ENCODE measurements around the gene TFIP11. TPM values are rescaled to one million over a fixed set of nuclear protein-coding genes. Genes with fewer than 3 reads are reported as not detected.

The TFIP11 gene
- total RNA-seq, 3 donors from 2014 or later = 27.5 to 34.5 (median 29.0) TPM

- TF ChIP-seq CTCF (IDR thresholded peaks at IDR 0.05) (no peak), POLR2A (IDR thresholded peaks at IDR 0.05) (no peak), POLR2AphosphoS5 (IDR thresholded peaks at IDR 0.05) (no peak)
- Histone ChIP-seq H3K9me3 (no peaks in the 10 kb centered on the region), H3K4me1 (no peaks in the 10 kb centered on the region), H3K36me3 (no peaks in the 10 kb centered on the region), H3K27ac (peak overlapping the region in 1 of 2 donors; percentile 35), H3K27me3 (no peaks in the 10 kb centered on the region), H3K4me3 (no peak overlapping the region)
- no peak for DNase-seq (ENCODE audit: low spot score in 2 of 2)
- intact Hi-C loops (cut with DNase I; ENCODE audit: low total_unique reads) = no loop called here
Observed at GRCh38 chr22:26556904-26557303, 44.6 kb upstream of the TFIP11 start.

- Histone ChIP-seq H3K27ac (no peak overlapping the region), H3K27me3 (no peaks in the 10 kb centered on the region), H3K36me3 (no peaks in the 10 kb centered on the region), H3K9me3 (no peaks in the 10 kb centered on the region), H3K4me1 (no peaks in the 10 kb centered on the region), H3K4me3 (no peak overlapping the region)
- no peak for DNase-seq (ENCODE audit: low spot score in 2 of 2)
- intact Hi-C loops (cut with DNase I; ENCODE audit: low total_unique reads) = no loop called here
- no peak for TF ChIP-seq POLR2AphosphoS5 (IDR thresholded peaks at IDR 0.05)
Observed at GRCh38 chr22:26555478-26555877, 43.2 kb upstream of the TFIP11 start.

GRCh38 chr22:26554956-26555355 is 42.7 kb upstream of the TFIP11 start:
- Histone ChIP-seq H3K4me3 (no peak overlapping the region), H3K36me3 (no peaks in the 10 kb centered on the region), H3K4me1 (no peaks in the 10 kb centered on the region), H3K9me3 (no peaks in the 10 kb centered on the region), H3K27ac (no peak overlapping the region), H3K27me3 (no peaks in the 10 kb centered on the region)
- intact Hi-C loops (cut with DNase I; ENCODE audit: low total_unique reads) = no loop called here
- TF ChIP-seq POLR2AphosphoS5 (IDR thresholded peaks at IDR 0.05) (no peak), CTCF (IDR thresholded peaks at IDR 0.05) (no peak), POLR2A (IDR thresholded peaks at IDR 0.05) (no peak)
- DNase-seq (ENCODE audit: low spot score in 2 of 2) = no peak

GRCh38 chr22:26553056-26553752 is 40.9 kb upstream of the TFIP11 start:
- no peak overlapping the region for H3K27ac ChIP-seq
- no peaks in the 10 kb centered on the region for H3K9me3 ChIP-seq
- TF ChIP-seq POLR2A (IDR thresholded peaks at IDR 0.05) = no peak
- no peak for TF ChIP-seq CTCF (IDR thresholded peaks at IDR 0.05)
- no peak for DNase-seq (ENCODE audit: low spot score in 2 of 2)
- intact Hi-C loops (cut with DNase I; ENCODE audit: low total_unique reads) = no loop called here
- no peaks in the 10 kb centered on the region for H3K27me3 ChIP-seq
- no peaks in the 10 kb centered on the region for H3K36me3 ChIP-seq
- H3K4me1 ChIP-seq = no peaks in the 10 kb centered on the region
- H3K4me3 ChIP-seq = no peak overlapping the region

GRCh38 chr22:26552466-26552865 is 40.2 kb upstream of the TFIP11 start:
- Histone ChIP-seq H3K36me3 (no peaks in the 10 kb centered on the region), H3K4me1 (no peaks in the 10 kb centered on the region), H3K4me3 (no peak overlapping the region), H3K27ac (no peak overlapping the region), H3K27me3 (no peaks in the 10 kb centered on the region), H3K9me3 (no peaks in the 10 kb centered on the region)
- intact Hi-C loops (cut with DNase I; ENCODE audit: low total_unique reads) = no loop called here
- no peak for DNase-seq (ENCODE audit: low spot score in 2 of 2)
- no peak for TF ChIP-seq CTCF (IDR thresholded peaks at IDR 0.05)
- no peak for TF ChIP-seq POLR2A (IDR thresholded peaks at IDR 0.05)
- no peak for TF ChIP-seq POLR2AphosphoS5 (IDR thresholded peaks at IDR 0.05)
